SKM-1 (cell line): ENCODE measurements around the gene C11orf91.
"Not testable (repeated sequence)": the region's sequence is repeated elsewhere in the genome, so short reads cannot be mapped to it uniquely, and the experiment has no call there.

Experiments used
- DNase-seq: peaks from one replicate; lab custom pipeline; 2025; ENCODE audit not compliant: unreplicated experiment; lab: John Stamatoyannopoulos, UW

The C11orf91 gene

DNA sequence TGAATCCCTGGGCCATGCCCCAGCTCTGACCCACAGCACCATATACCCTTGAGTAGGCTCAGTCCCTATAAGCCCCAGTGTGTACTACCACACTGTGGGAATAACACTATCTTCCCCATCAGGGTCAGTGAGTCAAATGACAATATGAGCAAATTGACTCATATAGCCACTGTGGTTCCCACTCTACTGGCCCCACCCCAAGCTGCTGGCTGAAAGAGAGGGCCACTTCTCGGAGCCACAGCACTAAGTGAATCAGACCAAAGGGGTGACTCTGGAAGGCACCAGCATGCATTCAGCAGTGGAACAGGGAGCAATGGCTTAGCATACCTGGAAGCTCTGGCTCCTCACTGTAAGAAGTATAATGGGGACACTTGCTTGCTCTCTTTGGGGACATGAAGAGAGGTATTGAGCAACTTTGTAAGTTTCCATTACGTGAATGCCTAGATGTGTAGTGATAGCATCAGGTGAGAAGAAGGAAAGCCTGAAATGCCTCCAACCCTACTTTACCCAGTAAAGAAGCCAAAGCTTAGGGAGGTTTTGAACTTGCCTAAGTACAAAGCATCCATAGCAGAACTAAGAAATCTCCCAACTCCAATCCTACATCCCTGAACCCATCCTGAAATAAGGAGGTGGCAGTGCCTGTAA, 22.1 kb upstream of the C11orf91 start:
- no peak for DNase-seq

DNA sequence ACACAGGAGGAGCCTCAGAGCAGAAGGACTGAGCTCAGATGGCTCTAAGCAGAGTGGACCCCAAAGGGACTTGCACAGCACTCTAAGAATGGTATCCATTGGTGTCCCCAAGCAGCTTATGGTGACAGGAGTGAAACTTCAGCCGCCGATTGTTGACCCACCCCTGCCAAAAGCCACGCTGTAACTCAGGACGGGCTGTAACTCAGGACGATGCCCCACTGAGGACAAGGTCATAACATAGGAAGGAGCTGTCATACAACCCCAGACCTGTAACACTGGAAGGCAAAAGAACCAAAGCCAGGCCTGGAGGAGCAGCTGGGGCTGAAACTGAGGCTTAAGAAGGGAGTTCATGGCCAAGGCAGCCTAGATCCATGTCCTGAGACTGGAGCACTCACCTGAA, 21.4 kb upstream of the C11orf91 start:
- DNase-seq = no peak

DNA sequence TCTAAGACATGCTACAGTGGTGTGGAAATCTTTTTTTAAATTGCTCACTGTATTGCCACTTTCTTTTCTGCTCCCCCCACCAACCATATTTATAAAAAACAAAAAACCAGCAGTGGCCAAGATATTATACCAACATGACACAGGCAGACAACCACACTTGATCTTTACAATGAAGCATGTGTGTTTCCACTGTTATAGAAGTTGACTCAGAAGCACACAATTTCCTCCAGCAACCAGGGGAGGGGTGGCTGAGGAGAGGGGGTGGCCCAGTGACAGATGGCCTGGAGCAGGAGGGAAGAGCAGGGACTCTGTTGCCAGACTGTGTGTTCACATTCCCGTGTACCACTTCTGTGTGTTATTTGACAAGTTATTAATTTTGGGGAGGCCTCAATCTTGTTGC, 20.8 kb upstream of the C11orf91 start:
- DNase-seq = no peak

DNA sequence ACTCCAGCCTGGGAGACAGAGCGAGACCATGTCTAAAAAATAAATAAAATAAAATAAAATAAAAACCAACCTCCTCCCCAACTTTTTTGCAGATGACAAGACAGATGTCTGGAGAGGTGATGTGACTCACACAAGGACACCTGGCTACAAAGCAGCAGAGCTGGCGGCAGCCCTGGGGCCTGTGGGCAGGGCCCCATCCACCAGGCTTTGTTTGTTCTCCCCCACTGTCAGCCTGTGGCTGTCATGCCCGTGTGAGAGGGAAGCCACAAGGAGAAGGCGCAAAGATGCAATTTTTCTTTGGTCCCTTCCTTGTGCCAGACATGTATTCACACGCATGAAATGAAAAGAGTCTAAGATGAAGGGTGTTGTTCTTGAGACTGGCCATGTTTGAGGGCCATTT, 19.0 kb upstream of the C11orf91 start:
- no peak for DNase-seq

DNA sequence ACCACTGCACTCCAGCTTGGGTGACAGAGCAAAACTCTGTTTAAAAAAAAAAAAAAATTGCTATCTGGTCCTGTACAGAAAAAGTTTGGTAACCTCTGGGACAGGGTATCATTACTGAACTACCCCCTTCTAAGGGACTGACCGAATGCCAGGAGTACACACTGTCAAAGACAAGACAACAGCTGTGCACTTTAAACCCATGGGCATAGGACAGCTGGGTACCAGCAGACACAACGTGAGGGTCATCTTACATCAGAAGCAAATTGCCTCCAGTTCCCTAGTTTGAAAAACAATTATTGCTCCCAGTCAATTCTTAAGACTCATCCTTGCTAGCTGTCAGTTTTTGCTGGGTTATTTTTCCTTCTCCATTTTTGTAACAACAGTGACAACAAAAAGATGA, 17.8 kb upstream of the C11orf91 start:
- no peak for DNase-seq

DNA sequence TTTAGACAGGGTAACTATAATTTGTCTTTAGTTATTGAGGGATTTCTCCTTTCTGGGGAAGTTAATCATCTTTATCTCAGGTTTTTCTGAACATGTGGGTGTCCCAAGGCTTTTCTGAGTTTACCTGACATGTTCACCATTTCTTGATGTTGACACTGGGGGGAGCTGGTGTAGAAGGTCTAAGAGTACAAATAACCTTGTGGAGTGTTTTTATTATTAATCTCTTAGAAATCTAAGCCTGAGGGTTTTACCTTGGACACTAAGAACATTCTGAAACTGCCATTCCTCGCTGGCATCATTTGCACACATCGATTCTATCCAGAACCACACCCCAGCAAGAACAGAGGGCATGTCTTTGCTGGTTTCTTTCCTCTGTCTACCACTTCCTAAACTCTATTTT, 15.6 kb upstream of the C11orf91 start:
- no peak for DNase-seq

DNA sequence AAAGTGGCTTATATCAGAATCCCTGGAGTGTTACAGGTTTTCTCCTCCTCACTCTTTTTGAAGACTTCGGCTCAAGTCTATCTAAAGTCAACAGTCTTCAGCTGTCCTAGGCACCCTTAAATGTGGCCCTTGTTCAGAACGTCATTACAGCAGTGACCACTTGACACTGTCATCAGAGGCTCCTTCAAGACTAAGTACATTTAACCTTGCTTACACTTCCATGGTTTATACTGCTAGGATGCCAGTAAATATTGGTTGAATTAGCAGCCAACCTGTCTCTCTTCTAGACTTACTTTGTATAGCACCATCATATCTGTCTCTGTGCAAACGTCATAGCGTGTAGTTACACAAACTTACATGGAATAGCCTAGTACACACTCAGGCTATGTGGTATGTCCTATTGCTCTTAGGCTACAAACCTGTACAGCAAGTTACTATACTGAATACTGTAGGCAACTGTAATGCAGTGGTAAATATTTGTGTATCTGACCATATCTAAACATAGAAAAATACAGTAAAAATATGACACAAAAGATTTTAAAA, 13.3 kb upstream of the C11orf91 start:
- DNase-seq = no peak

DNA sequence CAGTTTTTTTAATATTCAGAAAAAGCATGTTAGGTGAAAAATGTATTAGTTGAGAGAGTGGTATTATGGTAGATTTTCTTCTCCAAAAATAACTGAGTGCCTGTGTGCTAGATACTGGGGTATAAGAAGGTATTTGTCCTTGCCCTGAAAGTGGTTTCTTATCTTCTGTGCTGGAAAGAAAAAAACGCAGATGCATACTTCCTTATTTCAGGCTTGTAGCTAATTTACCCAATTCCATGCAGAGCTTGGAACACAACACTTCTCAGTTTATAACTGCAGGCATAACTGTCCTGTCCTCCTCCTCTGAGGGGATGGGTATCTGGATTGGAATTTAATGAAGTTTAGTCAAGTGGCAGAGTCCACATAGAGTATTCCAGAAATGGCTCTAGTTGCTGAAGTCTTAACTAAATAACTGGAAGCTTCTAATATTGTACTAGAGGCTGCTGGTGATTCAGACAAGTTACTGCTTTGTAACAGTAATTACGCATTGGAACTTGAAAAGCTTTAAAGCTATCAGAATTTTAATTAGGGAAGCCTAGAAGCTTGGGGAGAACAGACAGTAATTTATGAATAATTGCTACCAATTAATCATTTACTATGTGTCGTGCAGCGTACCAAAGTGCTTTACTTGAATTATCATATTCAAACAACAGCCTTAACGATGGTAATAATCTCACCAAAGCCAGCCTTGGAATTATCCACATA, 12.7 kb upstream of the C11orf91 start:
- DNase-seq = no peak

DNA sequence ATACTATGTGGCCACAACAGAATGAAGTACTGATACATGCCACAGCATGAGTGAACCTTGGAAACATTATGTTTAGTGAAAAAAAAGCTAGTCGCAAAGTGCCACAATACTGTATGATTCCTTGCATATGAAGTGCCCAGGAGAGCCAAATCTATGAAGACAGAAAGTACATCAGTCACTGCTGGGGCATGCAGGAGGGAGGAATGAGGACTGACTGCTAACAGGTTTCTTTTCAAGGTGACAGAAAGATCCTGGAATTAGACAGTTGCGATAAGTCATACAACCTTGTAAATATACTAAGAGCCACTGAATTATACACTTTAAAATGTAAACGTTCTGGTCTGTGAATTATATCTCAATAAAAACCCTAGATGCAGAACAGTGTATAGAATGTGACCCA, 11.8 kb upstream of the C11orf91 start:
- no peak for DNase-seq

DNA sequence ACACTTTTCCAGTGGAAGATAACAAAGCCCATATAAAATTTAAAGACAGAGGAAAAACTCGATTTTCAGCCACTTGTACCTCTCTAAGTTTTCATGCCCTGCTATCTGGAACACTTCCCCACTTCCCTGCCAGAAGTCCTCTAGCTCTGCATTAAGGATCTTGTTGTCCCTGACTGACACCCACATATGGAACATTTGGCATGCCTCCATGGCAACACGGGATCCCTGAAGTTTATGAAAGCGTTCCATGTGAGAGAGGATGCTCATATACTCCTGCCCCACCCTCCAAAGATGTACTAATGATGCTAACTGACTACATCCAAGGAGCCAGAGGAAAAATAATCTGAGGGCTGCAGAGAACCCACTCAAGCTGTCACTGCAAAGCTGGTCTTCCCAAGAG, 8.8 kb upstream of the C11orf91 start:
- DNase-seq = no peak

DNA sequence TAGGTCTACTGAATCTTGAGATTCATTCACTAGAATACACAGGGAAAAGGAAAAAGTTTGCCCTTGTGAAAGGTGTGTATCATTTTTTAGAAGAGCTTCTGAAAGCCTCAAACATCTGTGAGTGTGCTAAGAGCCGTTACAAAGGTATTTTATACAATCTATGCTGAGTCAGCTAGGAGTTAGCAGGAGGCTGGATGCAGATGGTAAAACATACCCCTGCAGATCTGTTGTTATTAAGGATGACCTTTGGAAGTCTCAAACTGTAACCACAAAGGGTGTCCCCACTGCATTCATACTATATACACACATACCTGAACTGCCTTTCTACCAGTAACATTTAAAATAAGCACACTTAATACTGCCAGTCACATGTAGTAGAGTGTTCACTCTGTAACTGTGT, 8.4 kb upstream of the C11orf91 start:
- no peak for DNase-seq

DNA sequence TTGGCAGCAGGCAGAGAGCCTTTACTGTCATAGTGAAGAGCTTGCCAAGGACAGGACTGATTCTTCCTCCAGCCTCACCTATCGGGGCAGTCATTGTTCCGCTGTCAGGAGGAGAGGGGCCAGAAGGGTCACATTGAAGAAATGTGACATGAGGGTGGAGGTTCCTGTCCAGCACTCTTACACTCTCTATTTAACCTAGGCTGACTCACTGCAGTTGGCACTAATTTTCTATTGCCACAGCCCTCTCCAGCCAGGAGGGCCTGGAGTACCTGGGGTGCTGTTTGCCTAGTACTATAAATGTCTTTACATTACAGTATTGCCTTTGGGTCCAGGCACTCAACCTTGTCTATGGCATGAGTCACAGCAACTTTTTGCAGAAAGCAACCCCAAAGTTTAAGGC, 7.2 kb upstream of the C11orf91 start:
- DNase-seq = not testable (repeated sequence)

DNA sequence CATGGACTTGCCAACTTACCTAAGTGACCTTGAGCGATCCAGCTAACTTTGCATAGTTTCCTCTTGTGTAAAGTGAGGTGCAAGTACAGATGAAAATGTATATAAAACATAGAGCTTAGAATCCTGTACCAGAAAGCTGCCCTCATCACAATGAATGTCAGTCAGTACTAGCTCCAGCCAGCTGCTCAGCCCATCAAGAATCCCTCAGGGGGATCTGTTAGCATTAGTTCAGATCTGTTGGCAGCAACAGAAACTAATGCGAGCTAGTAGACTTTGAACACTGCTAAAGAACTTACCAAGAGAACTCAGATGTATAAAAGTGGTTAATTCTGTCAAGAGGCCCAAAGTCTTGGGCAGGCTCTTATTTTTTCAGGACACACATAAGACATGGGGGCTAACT, 6.3 kb upstream of the C11orf91 start:
- DNase-seq = no peak

DNA sequence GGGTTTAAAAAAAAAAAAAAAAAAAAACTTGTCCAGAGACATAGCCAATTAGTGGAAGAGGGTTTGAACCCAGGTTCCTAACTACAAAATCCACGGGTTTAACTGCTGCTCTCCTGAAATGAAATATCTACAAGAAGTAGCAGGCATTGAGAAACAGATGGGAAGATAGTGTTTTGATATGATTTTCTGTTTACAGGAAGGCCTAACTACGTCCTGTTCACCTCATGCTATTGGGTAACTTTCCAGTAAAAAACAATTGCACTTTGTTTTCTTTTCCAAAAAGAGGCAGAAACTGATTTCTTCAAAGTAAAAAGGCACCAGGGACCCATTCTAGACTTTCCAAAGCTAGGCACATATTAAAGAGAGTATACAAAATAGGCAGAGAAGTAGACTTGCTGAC, 5.9 kb upstream of the C11orf91 start:
- no peak for DNase-seq

DNA sequence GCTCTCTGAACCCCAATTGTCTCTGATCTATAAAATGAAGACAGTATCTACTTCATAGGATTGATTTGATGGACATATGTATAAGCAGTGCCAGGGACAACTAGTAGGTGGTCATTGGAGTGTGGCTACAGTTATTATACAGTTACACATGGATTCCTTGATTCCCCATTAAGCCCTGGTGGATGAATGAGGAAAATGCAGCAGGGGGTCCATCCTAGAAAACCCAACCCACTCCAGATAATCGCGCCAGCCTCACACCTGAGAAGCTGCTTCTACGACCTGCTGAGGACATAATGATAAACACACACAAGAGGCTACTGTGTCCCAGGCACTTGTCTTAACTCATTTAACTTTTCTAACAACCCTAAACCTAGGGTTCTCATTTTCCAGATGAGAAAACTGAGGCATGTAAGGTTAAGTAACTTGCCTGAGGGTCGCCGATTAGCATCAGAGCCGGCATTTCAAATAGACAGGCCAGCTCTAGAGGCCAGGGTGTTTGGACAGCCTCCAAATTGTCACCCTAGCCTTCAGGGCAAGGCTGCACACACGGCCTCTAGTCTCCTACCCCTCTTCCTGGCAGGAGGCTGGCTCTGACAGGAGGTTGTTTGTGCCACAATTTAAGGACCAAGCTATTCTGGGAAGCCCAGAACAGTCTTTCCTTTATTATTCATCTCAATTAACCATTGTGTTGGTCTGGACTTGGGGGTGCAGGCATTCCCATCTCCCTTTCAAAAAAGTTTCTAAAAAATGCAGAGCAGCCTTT, 3.8 kb upstream of the C11orf91 start:
- no peak for DNase-seq

DNA sequence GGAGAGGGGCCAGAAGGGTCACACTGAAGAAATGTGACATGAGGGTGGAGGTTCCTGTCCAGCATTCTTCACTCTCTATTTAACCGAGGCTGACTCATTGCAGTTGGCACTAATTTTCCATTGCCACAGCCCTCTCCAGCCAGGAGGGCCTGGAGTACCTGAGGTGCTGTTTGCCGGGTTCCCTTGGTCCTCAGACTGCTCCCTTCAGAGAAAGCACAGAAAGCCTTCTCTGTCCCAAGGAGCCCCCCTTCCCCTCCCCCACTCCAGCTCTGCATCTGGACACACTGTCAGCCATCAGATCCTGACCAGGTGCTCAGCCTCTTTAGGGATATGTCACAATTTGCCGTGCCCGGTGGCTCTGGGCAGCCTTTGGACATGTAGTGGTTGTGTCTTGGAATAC, 3.2 kb upstream of the C11orf91 start:
- no peak for DNase-seq

DNA sequence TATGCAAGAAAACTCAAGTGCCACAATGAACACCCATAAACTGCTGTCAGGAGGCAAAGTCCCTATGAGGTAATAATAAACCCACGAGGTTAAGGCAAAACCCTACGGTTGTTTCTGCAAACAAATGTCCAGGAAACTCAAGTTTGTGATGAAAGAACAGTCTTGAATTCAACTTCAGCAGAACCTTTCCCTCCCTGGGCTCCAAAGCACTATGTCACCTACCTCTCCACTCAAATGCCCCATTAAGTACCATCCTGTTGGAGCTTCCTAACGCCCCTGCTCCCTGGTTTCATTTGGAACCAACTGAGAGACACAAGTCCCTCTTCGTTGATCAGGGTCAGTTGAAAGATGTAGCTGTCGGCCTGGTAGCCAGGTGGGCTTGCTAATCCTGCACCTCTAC, 2.6 kb upstream of the C11orf91 start:
- no peak for DNase-seq

DNA sequence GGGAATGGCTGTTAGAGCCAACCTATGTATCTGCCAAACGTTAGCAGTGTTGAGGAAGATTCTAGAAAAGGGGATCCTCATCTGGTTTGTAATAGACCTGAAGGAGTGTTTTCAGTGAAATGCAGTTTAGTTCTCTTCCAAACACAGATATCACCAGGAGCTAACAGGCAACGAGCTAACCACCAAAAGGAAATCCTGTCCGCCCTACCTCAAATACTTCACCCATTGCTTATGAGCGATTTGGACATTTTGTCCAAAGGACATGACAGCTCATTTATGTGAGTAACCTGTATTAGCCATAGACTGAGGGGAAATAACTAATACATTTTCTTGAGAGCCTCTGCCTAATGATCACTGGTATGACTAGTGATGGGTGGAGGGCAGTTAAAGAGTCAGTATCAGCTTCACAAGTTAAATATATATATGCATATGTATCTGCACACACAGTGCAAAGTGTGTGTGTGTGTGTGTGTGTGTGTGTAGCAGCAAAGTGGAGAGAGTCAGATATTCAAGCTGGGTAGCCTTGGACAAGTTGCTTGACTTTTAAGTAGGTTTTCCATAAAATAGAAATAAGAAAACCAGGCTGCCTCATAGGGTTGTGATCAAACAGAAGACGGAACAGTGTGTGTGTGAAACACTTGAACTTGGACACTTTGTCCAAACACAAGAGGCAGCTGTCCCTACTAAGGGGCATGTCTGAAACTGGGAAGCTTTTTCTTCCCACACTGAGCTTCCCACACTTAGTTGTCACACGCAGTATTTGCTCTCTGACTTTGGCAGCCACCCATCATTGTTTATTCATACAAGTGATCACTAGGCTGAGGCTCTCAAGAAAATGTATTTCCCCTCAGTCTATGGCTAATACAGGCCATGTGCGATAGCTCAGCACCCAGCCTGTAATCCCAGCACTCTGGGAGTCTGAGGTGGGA, 940 bp upstream of the C11orf91 start:
- DNase-seq = no peak

DNA sequence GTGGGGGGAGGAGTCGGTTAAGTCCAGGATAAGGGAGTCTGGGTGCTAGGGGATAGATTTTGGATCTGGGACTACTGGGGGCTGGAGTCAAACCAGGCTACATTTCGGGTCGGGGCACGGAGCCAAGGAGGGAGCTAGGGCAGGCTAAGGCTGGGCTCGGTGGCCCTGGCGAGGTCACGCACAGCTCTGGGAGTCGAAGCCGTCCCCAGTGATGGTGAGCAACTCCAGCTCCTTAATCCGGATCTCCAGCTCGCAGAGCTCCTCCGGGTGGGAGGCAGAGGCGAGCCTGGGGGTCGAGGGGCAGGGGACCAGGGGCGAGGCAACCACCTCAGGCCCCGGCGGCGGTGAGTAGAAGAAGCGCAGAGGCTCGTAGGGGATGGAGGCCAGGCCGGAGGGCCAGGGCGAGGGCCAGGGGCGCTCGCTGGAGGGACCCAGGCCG, 544 bp downstream of the C11orf91 start:
- DNase-seq = no peak

DNA sequence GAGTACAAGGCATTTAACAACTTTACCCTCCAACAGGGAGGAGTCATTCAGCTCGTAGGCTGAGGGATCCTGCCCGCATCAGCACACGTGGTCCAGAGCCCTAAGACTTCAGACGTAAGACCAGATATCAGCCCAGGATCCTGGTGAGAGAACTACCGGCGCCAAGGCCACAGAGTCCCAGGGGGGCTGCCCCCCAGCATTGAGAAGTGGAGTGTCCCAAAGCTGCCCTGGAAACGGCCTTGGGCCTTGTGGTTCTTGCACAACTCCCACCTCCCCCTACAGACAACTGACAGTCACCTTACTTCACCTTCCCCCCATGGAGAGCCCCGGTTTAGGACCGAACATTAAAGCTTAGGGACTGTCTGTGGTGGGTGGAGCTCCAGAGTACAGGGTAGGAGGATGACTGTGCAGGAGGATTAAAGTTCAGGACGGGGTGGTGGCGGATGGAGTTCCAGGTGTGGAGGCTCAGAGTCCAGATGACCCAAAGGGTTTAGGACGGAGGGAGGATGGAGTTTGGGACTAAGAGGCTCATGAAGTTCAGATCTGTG, 1.0 kb downstream of the C11orf91 start:
- no peak for DNase-seq

DNA sequence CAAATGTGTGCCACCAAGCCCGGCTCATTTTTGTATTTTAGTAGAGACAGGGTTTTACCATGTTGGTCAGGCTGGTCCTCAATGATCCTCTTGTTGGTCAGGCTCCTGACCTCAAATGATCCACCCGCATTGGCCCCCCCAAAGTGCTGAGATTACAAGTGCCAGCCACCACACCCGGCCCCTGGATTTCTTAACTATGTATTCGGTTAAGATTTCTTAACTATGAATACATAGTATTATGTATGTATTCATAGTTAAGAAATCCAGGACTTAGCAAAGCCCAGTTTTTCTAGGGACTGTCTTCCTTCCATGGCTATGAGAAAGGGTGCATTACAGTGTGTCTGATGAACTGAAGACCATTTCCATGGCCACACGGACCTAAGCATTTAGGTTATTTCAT, 1.7 kb downstream of the C11orf91 start:
- no peak for DNase-seq
